IPS-18c (cell line): ENCODE results near the gene ESAM.

ENCODE experiments used
- H3K4me3 ChIP-seq: 2 replicates; pipeline ENCODE4 v1.7.0; 2013; ENCODE audit warnings: low read depth, mild to moderate bottlenecking, low read length, moderate library complexity; ENCODE audit not compliant: insufficient read depth
- H3K9me3 ChIP-seq: one replicate; pipeline ENCODE4 v1.6.1; 2013; ENCODE audit warnings: mild to moderate bottlenecking, low read length, moderate library complexity; ENCODE audit not compliant: control insufficient read depth, insufficient read depth

Gene ESAM

GRCh38 chr11:124762105-124762623 lies at the start of gene ESAM:
TSS of gene ESAM (minus strand) at chr11:124762290. CDS start at chr11:124762154, 136 bp downstream.
- Histone ChIP-seq H3K9me3 (no peaks in the 10 kb centered on the region), H3K4me3 (peak within 1 kb of the TSS; percentile 65)

- Histone ChIP-seq H3K4me3 (no peak overlapping the region), H3K9me3 (no peaks in the 10 kb centered on the region)
These were observed 49.5 kb upstream of the ESAM start for GRCh38 chr11:124811399-124812125.

- H3K4me3 ChIP-seq, result no peak overlapping the region
- no peaks in the 10 kb centered on the region for H3K9me3 ChIP-seq
These were observed 45.7 kb upstream of the ESAM start for GRCh38 chr11:124807660-124808270.

GRCh38 chr11:124807201-124807600 lies 45.1 kb upstream of the ESAM start:
- Histone ChIP-seq H3K9me3 (no peaks in the 10 kb centered on the region), H3K4me3 (no peak overlapping the region)

GRCh38 chr11:124804884-124805283 lies 42.8 kb upstream of the ESAM start:
- Histone ChIP-seq H3K4me3 (no peak overlapping the region), H3K9me3 (no peaks in the 10 kb centered on the region)

GRCh38 chr11:124801636-124802312 lies 39.7 kb upstream of the ESAM start:
- H3K4me3 ChIP-seq, result no peak overlapping the region
- H3K9me3 ChIP-seq, result no peaks in the 10 kb centered on the region

GRCh38 chr11:124801014-124801413 lies 38.9 kb upstream of the ESAM start:
- Histone ChIP-seq H3K9me3 (no peaks in the 10 kb centered on the region), H3K4me3 (peak overlapping the region; percentile 94)

- Histone ChIP-seq H3K4me3 (peak within 1 kb of the TSS; percentile 94), H3K9me3 (no peaks in the 10 kb centered on the region)
These were observed 38.3 kb upstream of the ESAM start, which contains the start of gene MSANTD2 for GRCh38 chr11:124800226-124800929. TSS of gene MSANTD2 (minus strand) at chr11:124800406. CDS start at chr11:124800380, 26 bp downstream.

GRCh38 chr11:124799348-124800225 lies 37.5 kb upstream of the ESAM start:
- Histone ChIP-seq H3K4me3 (peak overlapping the region; percentile 94), H3K9me3 (no peaks in the 10 kb centered on the region)

GRCh38 chr11:124798991-124799347 lies 36.9 kb upstream of the ESAM start:
- H3K4me3 ChIP-seq, result peak overlapping the region; percentile 94
- H3K9me3 ChIP-seq, result no peaks in the 10 kb centered on the region

GRCh38 chr11:124796312-124796711 lies 34.2 kb upstream of the ESAM start:
- Histone ChIP-seq H3K9me3 (peaks cover 2% of the 10 kb centered on the region), H3K4me3 (no peak overlapping the region)

- no peak overlapping the region for H3K4me3 ChIP-seq
- peaks cover 2% of the 10 kb centered on the region for H3K9me3 ChIP-seq
These were observed 31.6 kb upstream of the ESAM start for GRCh38 chr11:124793466-124794278.

GRCh38 chr11:124791626-124792341 lies 29.7 kb upstream of the ESAM start:
- H3K4me3 ChIP-seq, result no peak overlapping the region

GRCh38 chr11:124788521-124788920 lies 26.4 kb upstream of the ESAM start:
- Histone ChIP-seq H3K9me3 (peaks cover 2% of the 10 kb centered on the region), H3K4me3 (no peak overlapping the region)

More at GRCh38 chr11:124791626-124792341, 29.7 kb upstream of the ESAM start:
- peaks cover 2% of the 10 kb centered on the region for H3K9me3 ChIP-seq

GRCh38 chr11:124784051-124784450 lies 22.0 kb upstream of the ESAM start:
- Histone ChIP-seq H3K9me3 (no peaks in the 10 kb centered on the region), H3K4me3 (no peak overlapping the region)
